Astrocyte (in vitro differentiated cells and primary cell): ENCODE data around the gene NAA60. TPM values are rescaled to one million over a fixed set of nuclear protein-coding genes. Genes with fewer than 3 reads are reported as not detected.
"Not testable (repeated sequence)": the region's sequence is repeated elsewhere in the genome, so short reads cannot be mapped to it uniquely, and the experiment has no call there.

Experiments used
- DNase-seq: peaks from one replicate; pipeline ENCODE4 v3.0.0-alpha.2; 2010; ENCODE audit warnings: low read depth
- FAIRE-seq: peaks from 2 replicates; lab custom pipeline; 2011; peaks lifted over from hg19 to GRCh38; lab: Jason Lieb, UNC
- H2AFZ ChIP-seq: 2 replicates; pipeline ENCODE4 v1.6.0; 2012; ENCODE audit warnings: low read depth, low read length, inconsistent platforms
- H3K27ac ChIP-seq: 2 replicates; pipeline ENCODE4 v1.5.1; 2011; ENCODE audit warnings: low read depth, low read length, inconsistent platforms
- H3K27me3 ChIP-seq: 2 replicates; pipeline ENCODE4 v1.6.0; 2011; ENCODE audit warnings: low read length, inconsistent platforms; ENCODE audit not compliant: insufficient read depth
- H3K36me3 ChIP-seq: 2 replicates; pipeline ENCODE4 v1.5.1; 2011; ENCODE audit warnings: low read length, inconsistent platforms; ENCODE audit not compliant: insufficient read depth
- H3K4me1 ChIP-seq: 2 replicates; pipeline ENCODE4 v1.5.1; 2011; ENCODE audit warnings: low read length, inconsistent platforms; ENCODE audit not compliant: insufficient read depth
- H3K4me2 ChIP-seq: 2 replicates; pipeline ENCODE4 v1.6.0; 2012; ENCODE audit warnings: low read length, inconsistent platforms
- H3K4me3 ChIP-seq: 2 replicates; pipeline ENCODE4 v1.5.1; 2011; ENCODE audit warnings: low read depth, mild to moderate bottlenecking, low read length, inconsistent platforms; ENCODE audit not compliant: insufficient read depth
- H3K79me2 ChIP-seq: 2 replicates; pipeline ENCODE4 v1.6.0; 2012; ENCODE audit warnings: mild to moderate bottlenecking, low read length, inconsistent platforms; ENCODE audit not compliant: insufficient read depth
- H3K9ac ChIP-seq: 2 replicates; pipeline ENCODE4 v1.6.0; 2012; ENCODE audit warnings: mild to moderate bottlenecking, low read length, inconsistent platforms
- H3K9me3 ChIP-seq: 2 replicates; pipeline ENCODE4 v1.5.1; 2012; ENCODE audit warnings: low read depth, mild to moderate bottlenecking, low read length, inconsistent platforms; ENCODE audit not compliant: insufficient read depth
- H4K20me1 ChIP-seq: 2 replicates; pipeline ENCODE4 v1.6.0; 2012; ENCODE audit warnings: low read length, inconsistent platforms; ENCODE audit not compliant: insufficient read depth
- H3K27ac Mint-ChIP-seq: one replicate; pipeline ENCODE4 v1.8.0; 2021; ENCODE audit warnings: mild to moderate bottlenecking, mixed read lengths; ENCODE audit not compliant: unreplicated experiment
- H3K27me3 Mint-ChIP-seq: one replicate; pipeline ENCODE4 v1.8.0; 2021; ENCODE audit warnings: low read depth, mixed read lengths; ENCODE audit not compliant: unreplicated experiment
- H3K36me3 Mint-ChIP-seq: one replicate; pipeline ENCODE4 v1.8.0; 2021; ENCODE audit warnings: low read depth, mixed read lengths; ENCODE audit not compliant: unreplicated experiment
- H3K4me1 Mint-ChIP-seq: one replicate; pipeline ENCODE4 v1.8.0; 2021; ENCODE audit warnings: low read depth, mixed read lengths; ENCODE audit not compliant: unreplicated experiment
- H3K4me3 Mint-ChIP-seq: one replicate; pipeline ENCODE4 v1.8.0; 2021; ENCODE audit warnings: mild to moderate bottlenecking, moderate library complexity, mixed read lengths; ENCODE audit not compliant: unreplicated experiment
- H3K9me3 Mint-ChIP-seq: one replicate; pipeline ENCODE4 v1.8.0; 2021; ENCODE audit warnings: mild to moderate bottlenecking, mixed read lengths; ENCODE audit not compliant: unreplicated experiment
- CTCF ChIP-seq: IDR thresholded peaks from 2 replicates; pipeline ENCODE4 v1.5.1; 2011; ENCODE audit warnings: low read depth, mild to moderate bottlenecking, inconsistent platforms, low read length, moderate library complexity; ENCODE audit not compliant: insufficient read depth
- EZH2 ChIP-seq: IDR thresholded peaks from 2 replicates; pipeline ENCODE4 v1.6.1; 2012; ENCODE audit warnings: mild to moderate bottlenecking, low read length, inconsistent platforms; ENCODE audit not compliant: insufficient read depth
- total RNA-seq: library from RNA; stranded (reverse); gene quantifications from 2 replicates; pipeline ENCODE4 v1.2.1, GENCODE V29; 2021

NAA60 gene
- total RNA-seq, 1 donor from 2014 or later: 64.9 TPM

- no peaks in the 10 kb centered on the region for H3K36me3 ChIP-seq
- Mint-ChIP-seq H3K4me3 (peak overlapping the region; percentile 46), H3K4me1 (peaks cover 7% of the 10 kb centered on the region), H3K27me3 (no peaks in the 10 kb centered on the region), H3K9me3 (no peaks in the 10 kb centered on the region), H3K27ac (no peak overlapping the region), H3K36me3 (no peaks in the 10 kb centered on the region)
- TF ChIP-seq CTCF (no peak), EZH2 (no peak)
- H3K4me2 ChIP-seq: no peak overlapping the region
- H3K4me1 ChIP-seq: peaks cover 3% of the 10 kb centered on the region
- H3K27me3 ChIP-seq: no peaks in the 10 kb centered on the region
- no peak overlapping the region for H3K9ac ChIP-seq
- no peaks in the 10 kb centered on the region for H3K9me3 ChIP-seq
- no peak for FAIRE-seq
- H3K79me2 ChIP-seq: peaks cover 5% of the 10 kb centered on the region
- no peaks in the 10 kb centered on the region for H4K20me1 ChIP-seq
- H2AFZ ChIP-seq: no peak overlapping the region
- DNase-seq: no peak
- no peak overlapping the region for H3K27ac ChIP-seq
- H3K4me3 ChIP-seq: no peak overlapping the region
Observed at GRCh38 chr16:3498988-3499387, 55.5 kb downstream of the NAA60 start.

- Histone ChIP-seq H3K4me3 (peak overlapping the region; percentile 87), H3K9ac (peak overlapping the region; percentile 81), H2AFZ (peak overlapping the region; percentile 89), H3K27ac (peak overlapping the region; percentile 66), H3K4me2 (peak overlapping the region; percentile 92)
- not testable (repeated sequence) for H3K9me3 Mint-ChIP-seq, DNase-seq, H3K27me3 ChIP-seq, FAIRE-seq, H3K9me3 ChIP-seq, H4K20me1 ChIP-seq, H3K36me3 ChIP-seq, H3K4me1 ChIP-seq, H3K36me3 Mint-ChIP-seq, H3K79me2 ChIP-seq, H3K27me3 Mint-ChIP-seq
- Mint-ChIP-seq H3K4me3 (peak overlapping the region; percentile 89), H3K4me1 (peaks cover 17% of the 10 kb centered on the region), H3K27ac (peak overlapping the region; percentile 88)
Observed at GRCh38 chr16:3501412-3501761, 57.9 kb downstream of the NAA60 start.

- H3K4me3 Mint-ChIP-seq: peak overlapping the region; percentile 89
- Histone ChIP-seq H3K36me3 (no peaks in the 10 kb centered on the region), H3K9me3 (no peaks in the 10 kb centered on the region), H3K4me2 (peak overlapping the region; percentile 92), H3K9ac (peak overlapping the region; percentile 81), H3K79me2 (peaks cover 5% of the 10 kb centered on the region), H3K4me3 (peak overlapping the region; percentile 87), H3K4me1 (peaks cover 3% of the 10 kb centered on the region), H2AFZ (peak overlapping the region; percentile 89), H3K27me3 (no peaks in the 10 kb centered on the region), H3K27ac (no peak overlapping the region), H4K20me1 (no peaks in the 10 kb centered on the region)
- H3K36me3 Mint-ChIP-seq: no peaks in the 10 kb centered on the region
- DNase-seq (no peak), FAIRE-seq (no peak)
- H3K4me1 Mint-ChIP-seq: peaks cover 17% of the 10 kb centered on the region
- H3K27ac Mint-ChIP-seq: peak overlapping the region; percentile 34
- TF ChIP-seq CTCF: no peak
- no peak for TF ChIP-seq EZH2
- H3K27me3 Mint-ChIP-seq: no peaks in the 10 kb centered on the region
- H3K9me3 Mint-ChIP-seq: no peaks in the 10 kb centered on the region
Observed at GRCh38 chr16:3501783-3502400, 58.4 kb downstream of the NAA60 start.
